ENCODE data around the gene TEX14.

The TEX14 gene

GRCh38 chr17:58531122-58531521 lies 160.7 kb downstream of the TEX14 start:
- peaks cover 42% of the 10 kb centered on the region for H3K4me1 Mint-ChIP-seq

GRCh38 chr17:58530655-58531054 lies 161.2 kb downstream of the TEX14 start:
- no peaks in the 10 kb centered on the region for H3K36me3 Mint-ChIP-seq (ENCODE audit: low read depth)
- peaks cover 32% of the 10 kb centered on the region for H3K27me3 Mint-ChIP-seq (ENCODE audit: low read depth, poor library complexity)
- H3K4me1 Mint-ChIP-seq = peaks cover 45% of the 10 kb centered on the region
- no peak for TF ChIP-seq CTCF (IDR thresholded peaks at IDR 0.05)
- H3K27ac Mint-ChIP-seq = no peak overlapping the region
- H3K9me3 Mint-ChIP-seq = no peaks in the 10 kb centered on the region
- peak overlapping the region; percentile 63 for H3K4me3 Mint-ChIP-seq
- no peak for DNase-seq

More at GRCh38 chr17:58531122-58531521, 160.7 kb downstream of the TEX14 start:
- H3K27me3 Mint-ChIP-seq (ENCODE audit: low read depth, poor library complexity) = peaks cover 32% of the 10 kb centered on the region
- no peak for DNase-seq
- H3K9me3 Mint-ChIP-seq = no peaks in the 10 kb centered on the region
- no peak for TF ChIP-seq CTCF (IDR thresholded peaks at IDR 0.05)
- no peaks in the 10 kb centered on the region for H3K36me3 Mint-ChIP-seq (ENCODE audit: low read depth)
- no peak overlapping the region for H3K27ac Mint-ChIP-seq
- H3K4me3 Mint-ChIP-seq = peak overlapping the region; percentile 63

- Mint-ChIP-seq H3K36me3 (ENCODE audit: low read depth) (no peaks in the 10 kb centered on the region), H3K4me1 (peaks cover 50% of the 10 kb centered on the region), H3K4me3 (no peak overlapping the region), H3K9me3 (no peaks in the 10 kb centered on the region), H3K27me3 (ENCODE audit: low read depth, poor library complexity) (peaks cover 27% of the 10 kb centered on the region), H3K27ac (no peak overlapping the region)
- no peak for TF ChIP-seq CTCF (IDR thresholded peaks at IDR 0.05)
- no peak for DNase-seq
Observed at GRCh38 chr17:58529275-58529674, 162.6 kb downstream of the TEX14 start.

GRCh38 chr17:58528443-58528842 lies 163.4 kb downstream of the TEX14 start:
- Mint-ChIP-seq H3K4me3 (no peak overlapping the region), H3K27me3 (ENCODE audit: low read depth, poor library complexity) (peaks cover 24% of the 10 kb centered on the region), H3K27ac (peak overlapping the region; percentile 87), H3K36me3 (ENCODE audit: low read depth) (no peaks in the 10 kb centered on the region), H3K9me3 (no peaks in the 10 kb centered on the region), H3K4me1 (peaks cover 50% of the 10 kb centered on the region)
- no peak for DNase-seq
- TF ChIP-seq CTCF (IDR thresholded peaks at IDR 0.05) = no peak

DNA sequence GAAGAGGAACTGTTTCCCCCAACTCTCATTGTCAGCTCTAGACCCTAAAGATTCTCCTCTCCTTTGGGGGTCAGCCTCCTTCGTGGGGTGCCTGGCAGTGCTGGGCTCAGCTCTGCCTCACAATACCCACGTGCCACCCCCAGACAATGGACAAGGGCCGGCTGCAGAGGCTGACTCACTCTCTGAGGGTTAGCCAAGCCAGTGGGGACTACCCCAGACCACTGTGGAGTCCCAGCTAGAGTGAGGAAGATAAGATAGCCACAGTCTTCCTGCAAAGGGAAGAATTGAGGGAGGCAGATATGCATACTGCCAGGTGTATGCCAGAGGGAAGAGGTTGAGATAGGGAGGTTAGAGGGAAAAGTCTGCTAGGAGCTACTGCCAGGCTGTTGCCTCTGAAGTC lies 163.9 kb downstream of the TEX14 start:
- no peaks in the 10 kb centered on the region for H3K36me3 Mint-ChIP-seq (ENCODE audit: low read depth)
- peaks cover 46% of the 10 kb centered on the region for H3K4me1 Mint-ChIP-seq
- TF ChIP-seq CTCF (IDR thresholded peaks at IDR 0.05) = no peak
- peaks cover 19% of the 10 kb centered on the region for H3K27me3 Mint-ChIP-seq (ENCODE audit: low read depth, poor library complexity)
- DNase-seq = no peak
- no peak overlapping the region for H3K4me3 Mint-ChIP-seq
- no peaks in the 10 kb centered on the region for H3K9me3 Mint-ChIP-seq
- no peak overlapping the region for H3K27ac Mint-ChIP-seq

- no peak for DNase-seq
- H3K4me3 Mint-ChIP-seq = no peak overlapping the region
- H3K27me3 Mint-ChIP-seq (ENCODE audit: low read depth, poor library complexity) = peaks cover 15% of the 10 kb centered on the region
- no peaks in the 10 kb centered on the region for H3K9me3 Mint-ChIP-seq
- H3K27ac Mint-ChIP-seq = no peak overlapping the region
- no peaks in the 10 kb centered on the region for H3K36me3 Mint-ChIP-seq (ENCODE audit: low read depth)
- no peak for TF ChIP-seq CTCF (IDR thresholded peaks at IDR 0.05)
- H3K4me1 Mint-ChIP-seq = peaks cover 40% of the 10 kb centered on the region
Observed at GRCh38 chr17:58527306-58527705, 164.5 kb downstream of the TEX14 start.

Measured in nephron progenitor cell (in vitro differentiated cells).